WTC11 (cell line): Measurements from ENCODE around the gene EIF2A. TPM values are rescaled to one million over a fixed set of nuclear protein-coding genes. Genes with fewer than 3 reads are reported as not detected.

ENCODE experiments used
- ATAC-seq: fragments of 200-7000 bp; cut with Tn5 transposase; 2 replicates; pipeline ENCODE4 v1.10.0; 2021; ENCODE audit warnings: mild to moderate bottlenecking, moderate library complexity
- CTCF ChIA-PET: fragments of 300-600 bp; sonication (Branson Sonifier 250); formaldehyde crosslinking; loops from one replicate; lab custom pipeline; 2021; ENCODE audit warnings: antibody characterized with exemption; lab: Charles Lee
- POLR2A ChIA-PET: fragments of 350-600 bp; sonication (Branson Sonifier 250); formaldehyde crosslinking; loops from one replicate; lab custom pipeline; 2021; ENCODE audit warnings: antibody characterized with exemption; lab: Charles Lee
- DNase-seq: peaks from one replicate; pipeline ENCODE4 v3.0.0; 2021; ENCODE audit warnings: low spot score
- H3K27ac Mint-ChIP-seq: 2 replicates; pipeline ENCODE4 v1.8.0; 2021; ENCODE audit warnings: mixed read lengths
- H3K27me3 Mint-ChIP-seq: 2 replicates; pipeline ENCODE4 v1.8.0; 2021; ENCODE audit warnings: low read depth, mild to moderate bottlenecking, moderate library complexity, mixed read lengths
- H3K36me3 Mint-ChIP-seq: 2 replicates; pipeline ENCODE4 v1.8.0; 2021; ENCODE audit warnings: mixed read lengths
- H3K4me1 Mint-ChIP-seq: 2 replicates; pipeline ENCODE4 v1.8.0; 2022; ENCODE audit warnings: mixed read lengths
- H3K4me3 Mint-ChIP-seq: 2 replicates; pipeline ENCODE4 v1.8.0; 2021; ENCODE audit warnings: mild to moderate bottlenecking, moderate library complexity, mixed read lengths
- H3K9me3 Mint-ChIP-seq: 2 replicates; pipeline ENCODE4 v1.8.0; 2021; ENCODE audit warnings: mixed read lengths
- AFF4 ChIP-seq: sonication (generic); formaldehyde crosslinking; IDR thresholded peaks from 2 replicates; pipeline ENCODE4 v1.8.1; 2023; ENCODE audit warnings: mild to moderate bottlenecking, missing genetic modification reagents, borderline replicate concordance
- AR ChIP-seq: fragments of 250-450 bp; sonication (Bioruptor Pico); IDR thresholded peaks from 2 replicates; pipeline ENCODE4 v1.9.0; 2021; ENCODE audit warnings: mild to moderate bottlenecking
- ATF3 ChIP-seq: sonication (generic); formaldehyde crosslinking; conservative IDR thresholded peaks from 2 replicates; pipeline ENCODE4 v1.8.1; 2022; ENCODE audit warnings: mild to moderate bottlenecking, missing genetic modification reagents
- CTCF ChIP-seq: fragments of 200-600 bp; IDR thresholded peaks from 2 replicates; pipeline ENCODE4 v1.8.0; 2022; ENCODE audit warnings: antibody characterized with exemption
- ELF4 ChIP-seq: sonication (generic); formaldehyde crosslinking; IDR thresholded peaks from 2 replicates; pipeline ENCODE4 v1.8.1; 2022; ENCODE audit warnings: low read depth, mild to moderate bottlenecking, moderate library complexity, missing genetic modification reagents
- ERG ChIP-seq: fragments of 250-450 bp; sonication (Bioruptor Pico); IDR thresholded peaks from 2 replicates; pipeline ENCODE4 v1.8.0; 2021; ENCODE audit warnings: mild to moderate bottlenecking
- FOXP1 ChIP-seq: sonication (generic); formaldehyde crosslinking; IDR thresholded peaks from 2 replicates; pipeline ENCODE4 v1.8.0; 2022; ENCODE audit warnings: missing genetic modification reagents, mild to moderate bottlenecking, moderate library complexity, borderline replicate concordance
- GABPB1 ChIP-seq: sonication (generic); formaldehyde crosslinking; IDR thresholded peaks from 2 replicates; pipeline ENCODE4 v1.8.1; 2023; ENCODE audit warnings: mild to moderate bottlenecking, missing genetic modification reagents
- JUN ChIP-seq: sonication (generic); formaldehyde crosslinking; IDR thresholded peaks from 2 replicates; pipeline ENCODE4 v1.8.0; 2023; ENCODE audit warnings: mild to moderate bottlenecking, missing genetic modification reagents
- MYBL2 ChIP-seq: sonication (generic); formaldehyde crosslinking; IDR thresholded peaks from 2 replicates; pipeline ENCODE4 v1.8.1; 2023; ENCODE audit warnings: mild to moderate bottlenecking, moderate library complexity, missing genetic modification reagents
- NR1H2 ChIP-seq: sonication (generic); formaldehyde crosslinking; IDR thresholded peaks from 2 replicates; pipeline ENCODE4 v1.9.0; 2021; ENCODE audit warnings: mild to moderate bottlenecking, moderate library complexity, missing genetic modification reagents
- RORB ChIP-seq: fragments of 250-450 bp; sonication (Bioruptor Pico); IDR thresholded peaks from 2 replicates; pipeline ENCODE4 v1.9.0; 2021; ENCODE audit warnings: mild to moderate bottlenecking
- SP1 ChIP-seq: sonication (generic); formaldehyde crosslinking; conservative IDR thresholded peaks from 2 replicates; pipeline ENCODE4 v1.8.1; 2022; ENCODE audit warnings: missing genetic modification reagents
- ZNF263 ChIP-seq: sonication (generic); formaldehyde crosslinking; IDR thresholded peaks from 2 replicates; pipeline ENCODE4 v1.8.1; 2022; ENCODE audit warnings: low read depth, mild to moderate bottlenecking, moderate library complexity, missing genetic modification reagents
- ZNF416 ChIP-seq: fragments of 250-450 bp; sonication (Bioruptor Pico); IDR thresholded peaks from 2 replicates; pipeline ENCODE4 v1.9.0; 2021; ENCODE audit warnings: mild to moderate bottlenecking, inconsistent platforms
- total RNA-seq: library from RNA; stranded (reverse); gene quantifications from 3 replicates; pipeline ENCODE4 v1.2.3, GENCODE V29; 2021
- TF ChIP-seq, protein P1 (sequence below): sonication (generic); formaldehyde crosslinking; IDR thresholded peaks from 2 replicates; pipeline ENCODE4 v1.8.1; 2023; ENCODE audit warnings: mild to moderate bottlenecking, moderate library complexity, missing genetic modification reagents
- TF ChIP-seq, protein P2 (sequence below): sonication (generic); formaldehyde crosslinking; IDR thresholded peaks from 2 replicates; pipeline ENCODE4 v1.8.0; 2023; ENCODE audit warnings: missing genetic modification reagents, mild to moderate bottlenecking, borderline replicate concordance

The EIF2A gene
- total RNA-seq, 1 experiment from 2014 or later = 88.4 TPM

DNA sequence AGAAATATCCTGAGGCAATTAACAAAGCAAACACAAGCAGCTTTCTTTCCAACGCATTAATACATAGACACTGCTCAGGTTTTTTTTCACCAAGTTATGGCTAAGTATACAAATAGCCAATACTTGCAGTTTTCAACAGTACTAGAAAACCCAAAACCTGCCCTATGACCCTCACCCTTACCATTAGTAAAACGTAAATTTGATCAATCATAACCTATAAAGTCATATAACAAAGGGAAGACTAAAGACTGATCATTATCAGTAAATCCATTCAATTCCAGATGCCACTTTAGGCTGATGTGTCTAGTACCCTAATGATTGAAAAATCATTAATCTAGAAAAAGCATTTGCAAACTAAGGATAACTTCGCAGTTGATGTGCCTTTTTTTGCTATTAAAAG is 3.5 kb upstream of the EIF2A start:
- peaks cover 36% of the 10 kb centered on the region for H3K36me3 Mint-ChIP-seq
- DNase-seq = no peak
- no peaks in the 10 kb centered on the region for H3K27me3 Mint-ChIP-seq
- peaks cover 19% of the 10 kb centered on the region for H3K4me1 Mint-ChIP-seq
- H3K27ac Mint-ChIP-seq = no peak overlapping the region
- ChIA-PET POLR2A (interaction anchor here (0.6 kb wide), 1 partner anchor 270 kb away, joined by 3 read pairs; no protein-coding TSS in a partner anchor), CTCF (no interaction called here)
- TF ChIP-seq SP1 (CRISPR knock-in tag) = no peak
- TF ChIP-seq AR = no peak
- TF ChIP-seq CTCF = no peak
- no peak for TF ChIP-seq MYBL2
- no peak for TF ChIP-seq ZNF263 (CRISPR knock-in tag)
- no peak for TF ChIP-seq RORB
- TF ChIP-seq FOXP1 (CRISPR knock-in tag) = no peak
- TF ChIP-seq, protein P1, sequence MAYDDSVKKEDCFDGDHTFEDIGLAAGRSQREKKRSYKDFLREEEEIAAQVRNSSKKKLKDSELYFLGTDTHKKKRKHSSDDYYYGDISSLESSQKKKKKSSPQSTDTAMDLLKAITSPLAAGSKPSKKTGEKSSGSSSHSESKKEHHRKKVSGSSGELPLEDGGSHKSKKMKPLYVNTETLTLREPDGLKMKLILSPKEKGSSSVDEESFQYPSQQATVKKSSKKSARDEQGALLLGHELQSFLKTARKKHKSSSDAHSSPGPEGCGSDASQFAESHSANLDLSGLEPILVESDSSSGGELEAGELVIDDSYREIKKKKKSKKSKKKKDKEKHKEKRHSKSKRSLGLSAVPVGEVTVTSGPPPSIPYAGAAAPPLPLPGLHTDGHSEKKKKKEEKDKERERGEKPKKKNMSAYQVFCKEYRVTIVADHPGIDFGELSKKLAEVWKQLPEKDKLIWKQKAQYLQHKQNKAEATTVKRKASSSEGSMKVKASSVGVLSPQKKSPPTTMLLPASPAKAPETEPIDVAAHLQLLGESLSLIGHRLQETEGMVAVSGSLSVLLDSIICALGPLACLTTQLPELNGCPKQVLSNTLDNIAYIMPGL (CRISPR knock-in tag) = no peak
- no peak for TF ChIP-seq ATF3 (CRISPR knock-in tag)
- TF ChIP-seq JUN = no peak
- TF ChIP-seq AFF4 (CRISPR knock-in tag) = no peak
- H3K9me3 Mint-ChIP-seq = no peaks in the 10 kb centered on the region
- ATAC-seq = no peak
- H3K4me3 Mint-ChIP-seq = no peak overlapping the region

GRCh38 chr3:150543531-150543930 is 3.1 kb upstream of the EIF2A start:
- Mint-ChIP-seq H3K9me3 (no peaks in the 10 kb centered on the region), H3K4me1 (peaks cover 22% of the 10 kb centered on the region), H3K27ac (no peak overlapping the region), H3K4me3 (no peak overlapping the region), H3K36me3 (peaks cover 36% of the 10 kb centered on the region), H3K27me3 (no peaks in the 10 kb centered on the region)
- ATAC-seq = no peak
- TF ChIP-seq, protein P2, sequence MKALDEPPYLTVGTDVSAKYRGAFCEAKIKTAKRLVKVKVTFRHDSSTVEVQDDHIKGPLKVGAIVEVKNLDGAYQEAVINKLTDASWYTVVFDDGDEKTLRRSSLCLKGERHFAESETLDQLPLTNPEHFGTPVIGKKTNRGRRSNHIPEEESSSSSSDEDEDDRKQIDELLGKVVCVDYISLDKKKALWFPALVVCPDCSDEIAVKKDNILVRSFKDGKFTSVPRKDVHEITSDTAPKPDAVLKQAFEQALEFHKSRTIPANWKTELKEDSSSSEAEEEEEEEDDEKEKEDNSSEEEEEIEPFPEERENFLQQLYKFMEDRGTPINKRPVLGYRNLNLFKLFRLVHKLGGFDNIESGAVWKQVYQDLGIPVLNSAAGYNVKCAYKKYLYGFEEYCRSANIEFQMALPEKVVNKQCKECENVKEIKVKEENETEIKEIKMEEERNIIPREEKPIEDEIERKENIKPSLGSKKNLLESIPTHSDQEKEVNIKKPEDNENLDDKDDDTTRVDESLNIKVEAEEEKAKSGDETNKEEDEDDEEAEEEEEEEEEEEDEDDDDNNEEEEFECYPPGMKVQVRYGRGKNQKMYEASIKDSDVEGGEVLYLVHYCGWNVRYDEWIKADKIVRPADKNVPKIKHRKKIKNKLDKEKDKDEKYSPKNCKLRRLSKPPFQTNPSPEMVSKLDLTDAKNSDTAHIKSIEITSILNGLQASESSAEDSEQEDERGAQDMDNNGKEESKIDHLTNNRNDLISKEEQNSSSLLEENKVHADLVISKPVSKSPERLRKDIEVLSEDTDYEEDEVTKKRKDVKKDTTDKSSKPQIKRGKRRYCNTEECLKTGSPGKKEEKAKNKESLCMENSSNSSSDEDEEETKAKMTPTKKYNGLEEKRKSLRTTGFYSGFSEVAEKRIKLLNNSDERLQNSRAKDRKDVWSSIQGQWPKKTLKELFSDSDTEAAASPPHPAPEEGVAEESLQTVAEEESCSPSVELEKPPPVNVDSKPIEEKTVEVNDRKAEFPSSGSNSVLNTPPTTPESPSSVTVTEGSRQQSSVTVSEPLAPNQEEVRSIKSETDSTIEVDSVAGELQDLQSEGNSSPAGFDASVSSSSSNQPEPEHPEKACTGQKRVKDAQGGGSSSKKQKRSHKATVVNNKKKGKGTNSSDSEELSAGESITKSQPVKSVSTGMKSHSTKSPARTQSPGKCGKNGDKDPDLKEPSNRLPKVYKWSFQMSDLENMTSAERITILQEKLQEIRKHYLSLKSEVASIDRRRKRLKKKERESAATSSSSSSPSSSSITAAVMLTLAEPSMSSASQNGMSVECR = no peak
- no peak for TF ChIP-seq ZNF416 (CRISPR knock-in tag)
- no peak for TF ChIP-seq NR1H2 (CRISPR knock-in tag)
- no peak for TF ChIP-seq ELF4 (CRISPR knock-in tag)
- no peak for TF ChIP-seq ERG (CRISPR knock-in tag)
- TF ChIP-seq GABPB1 = no peak
- ChIA-PET CTCF (no interaction called here), POLR2A (no interaction called here)
- no peak for DNase-seq
